Measurements from ENCODE around the gene HNF1B. TPM values are rescaled to one million over a fixed set of nuclear protein-coding genes. Genes with fewer than 3 reads are reported as not detected.

Gene HNF1B
- total RNA-seq, 2 experiments from 2014 or later: not detected

GRCh38 chr17:37650419-37651003, 94.3 kb downstream of the HNF1B start:
- Histone ChIP-seq H3K27ac (ENCODE audit: low read depth, low read length, poor library complexity, severe bottlenecking) (no peak overlapping the region), H3K4me1 (ENCODE audit: insufficient read depth, low read length, poor library complexity, severe bottlenecking) (no peaks in the 10 kb centered on the region), H4K20me1 (ENCODE audit: insufficient read depth, low read length) (no peaks in the 10 kb centered on the region), H3K79me2 (ENCODE audit: insufficient read depth, low read depth, low read length) (no peaks in the 10 kb centered on the region), H2AFZ (ENCODE audit: low read length) (no peak overlapping the region), H3K4me2 (ENCODE audit: low read length) (no peak overlapping the region), H3K36me3 (ENCODE audit: insufficient read depth, low read length) (no peaks in the 10 kb centered on the region), H3K4me3 (ENCODE audit: low read depth, low read length, poor library complexity, severe bottlenecking) (no peak overlapping the region), H3K9me3 (ENCODE audit: low read length) (no peaks in the 10 kb centered on the region), H3K9me2 (ENCODE audit: insufficient read depth, low read length) (no peaks in the 10 kb centered on the region)
- intact Hi-C loops (cut with micrococcal nuclease; ENCODE audit: unreplicated experiment): no loop called here
- BruUV-seq (replicated peaks): no TSS peak
- POLR2A ChIA-PET: no interaction called here
- DNase-seq (ENCODE audit: low spot score): peak; percentile 10
- CTCF ChIA-PET (ENCODE audit: unreplicated experiment): no interaction called here
- TF ChIP-seq EZH2phosphoT487 (IDR thresholded peaks at IDR 0.05; ENCODE audit: borderline replicate concordance, low read depth, low read length): no peak
- TF ChIP-seq, protein P1, sequence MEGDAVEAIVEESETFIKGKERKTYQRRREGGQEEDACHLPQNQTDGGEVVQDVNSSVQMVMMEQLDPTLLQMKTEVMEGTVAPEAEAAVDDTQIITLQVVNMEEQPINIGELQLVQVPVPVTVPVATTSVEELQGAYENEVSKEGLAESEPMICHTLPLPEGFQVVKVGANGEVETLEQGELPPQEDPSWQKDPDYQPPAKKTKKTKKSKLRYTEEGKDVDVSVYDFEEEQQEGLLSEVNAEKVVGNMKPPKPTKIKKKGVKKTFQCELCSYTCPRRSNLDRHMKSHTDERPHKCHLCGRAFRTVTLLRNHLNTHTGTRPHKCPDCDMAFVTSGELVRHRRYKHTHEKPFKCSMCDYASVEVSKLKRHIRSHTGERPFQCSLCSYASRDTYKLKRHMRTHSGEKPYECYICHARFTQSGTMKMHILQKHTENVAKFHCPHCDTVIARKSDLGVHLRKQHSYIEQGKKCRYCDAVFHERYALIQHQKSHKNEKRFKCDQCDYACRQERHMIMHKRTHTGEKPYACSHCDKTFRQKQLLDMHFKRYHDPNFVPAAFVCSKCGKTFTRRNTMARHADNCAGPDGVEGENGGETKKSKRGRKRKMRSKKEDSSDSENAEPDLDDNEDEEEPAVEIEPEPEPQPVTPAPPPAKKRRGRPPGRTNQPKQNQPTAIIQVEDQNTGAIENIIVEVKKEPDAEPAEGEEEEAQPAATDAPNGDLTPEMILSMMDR (conservative IDR thresholded peaks at IDR 0.05; ENCODE audit: low read length): peak; percentile 60

- intact Hi-C loops (cut with micrococcal nuclease; ENCODE audit: unreplicated experiment): no loop called here
- Histone ChIP-seq H3K27ac (ENCODE audit: low read depth, low read length, poor library complexity, severe bottlenecking) (no peak overlapping the region), H3K4me2 (ENCODE audit: low read length) (no peak overlapping the region), H3K79me2 (ENCODE audit: insufficient read depth, low read depth, low read length) (no peaks in the 10 kb centered on the region), H2AFZ (ENCODE audit: low read length) (no peak overlapping the region), H3K4me3 (ENCODE audit: low read depth, low read length, poor library complexity, severe bottlenecking) (no peak overlapping the region), H3K9me2 (ENCODE audit: insufficient read depth, low read length) (no peaks in the 10 kb centered on the region), H4K20me1 (ENCODE audit: insufficient read depth, low read length) (no peaks in the 10 kb centered on the region), H3K9me3 (ENCODE audit: low read length) (no peaks in the 10 kb centered on the region), H3K36me3 (ENCODE audit: insufficient read depth, low read length) (no peaks in the 10 kb centered on the region), H3K4me1 (ENCODE audit: insufficient read depth, low read length, poor library complexity, severe bottlenecking) (peaks cover 5% of the 10 kb centered on the region)
- POLR2A ChIA-PET: no interaction called here
- TF ChIP-seq, protein P1 (conservative IDR thresholded peaks at IDR 0.05; ENCODE audit: low read length): no peak
- no peak for TF ChIP-seq EZH2phosphoT487 (IDR thresholded peaks at IDR 0.05; ENCODE audit: borderline replicate concordance, low read depth, low read length)
- BruUV-seq (replicated peaks): no TSS peak
- DNase-seq (ENCODE audit: low spot score): no peak
- CTCF ChIA-PET (ENCODE audit: unreplicated experiment): interaction anchor here (1.1 kb wide), 1 partner anchor 168 kb away, joined by 3 read pairs; no protein-coding TSS in a partner anchor
These were observed 96.3 kb downstream of the HNF1B start for GRCh38 chr17:37648555-37648954.

DNA sequence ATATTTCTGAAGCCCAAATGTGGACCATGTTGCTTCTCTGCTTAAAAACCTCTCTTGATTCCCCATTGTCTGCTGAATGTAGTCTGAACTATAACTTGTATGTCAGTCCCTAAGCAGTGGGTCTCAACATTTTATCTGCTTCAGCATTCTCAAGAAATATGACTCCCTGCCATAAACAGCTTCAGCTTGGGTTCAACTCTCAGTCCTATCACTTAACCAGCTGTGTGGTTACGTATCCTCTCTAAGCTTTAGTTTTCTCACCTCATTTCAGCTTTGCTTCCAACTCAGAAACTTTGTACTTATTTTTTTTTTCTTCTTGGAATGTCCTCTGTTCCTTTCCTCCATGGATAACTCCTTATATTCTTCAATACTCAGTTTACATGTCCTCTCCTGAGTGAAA, 97.0 kb downstream of the HNF1B start:
- DNase-seq (ENCODE audit: low spot score): no peak
- intact Hi-C loops (cut with micrococcal nuclease; ENCODE audit: unreplicated experiment): no loop called here
- 0 out of 2 replicates have a peak, but pooled peaks cover 3% of the 10 kb centered on the region for H3K36me3 ChIP-seq (ENCODE audit: insufficient read depth, low read length)
- no peaks in the 10 kb centered on the region for H4K20me1 ChIP-seq (ENCODE audit: insufficient read depth, low read length)
- TF ChIP-seq, protein P1 (conservative IDR thresholded peaks at IDR 0.05; ENCODE audit: low read length): no peak
- no peak for TF ChIP-seq EZH2phosphoT487 (IDR thresholded peaks at IDR 0.05; ENCODE audit: borderline replicate concordance, low read depth, low read length)
- H2AFZ ChIP-seq (ENCODE audit: low read length): no peak overlapping the region
- H3K9me3 ChIP-seq (ENCODE audit: low read length): no peaks in the 10 kb centered on the region
- no peak overlapping the region for H3K27ac ChIP-seq (ENCODE audit: low read depth, low read length, poor library complexity, severe bottlenecking)
- H3K4me3 ChIP-seq (ENCODE audit: low read depth, low read length, poor library complexity, severe bottlenecking): no peak overlapping the region
- ChIA-PET CTCF (ENCODE audit: unreplicated experiment) (interaction anchor here (1.1 kb wide), 1 partner anchor 168 kb away, joined by 3 read pairs; no protein-coding TSS in a partner anchor), POLR2A (interaction anchor here (0.6 kb wide), 1 partner anchor 151 kb away, joined by 4 read pairs; no protein-coding TSS in a partner anchor)
- H3K4me2 ChIP-seq (ENCODE audit: low read length): no peak overlapping the region
- H3K79me2 ChIP-seq (ENCODE audit: insufficient read depth, low read depth, low read length): peaks cover 4% of the 10 kb centered on the region
- peaks cover 5% of the 10 kb centered on the region for H3K4me1 ChIP-seq (ENCODE audit: insufficient read depth, low read length, poor library complexity, severe bottlenecking)
- BruUV-seq (replicated peaks): no TSS peak
- H3K9me2 ChIP-seq (ENCODE audit: insufficient read depth, low read length): no peaks in the 10 kb centered on the region
